CD4-positive, alpha-beta T cell treated with Interferon gamma for 1 hour (primary cell): ENCODE data around the gene NIN.
"Not testable (repeated sequence)": the region's sequence is repeated elsewhere in the genome, so short reads cannot be mapped to it uniquely, and the experiment has no call there.

ENCODE experiments used
- DNase-seq: peaks from one replicate; pipeline ENCODE4 v3.0.0-alpha.2; 2020

Gene NIN

GRCh38 chr14:50837271-50837670 lies 6.3 kb upstream of the NIN start:
- no peak for DNase-seq

GRCh38 chr14:50836515-50836914 lies 5.6 kb upstream of the NIN start:
- DNase-seq: no peak

- DNase-seq: peak; percentile 26
Measured at GRCh38 chr14:50835280-50835679, 4.3 kb upstream of the NIN start.

DNA sequence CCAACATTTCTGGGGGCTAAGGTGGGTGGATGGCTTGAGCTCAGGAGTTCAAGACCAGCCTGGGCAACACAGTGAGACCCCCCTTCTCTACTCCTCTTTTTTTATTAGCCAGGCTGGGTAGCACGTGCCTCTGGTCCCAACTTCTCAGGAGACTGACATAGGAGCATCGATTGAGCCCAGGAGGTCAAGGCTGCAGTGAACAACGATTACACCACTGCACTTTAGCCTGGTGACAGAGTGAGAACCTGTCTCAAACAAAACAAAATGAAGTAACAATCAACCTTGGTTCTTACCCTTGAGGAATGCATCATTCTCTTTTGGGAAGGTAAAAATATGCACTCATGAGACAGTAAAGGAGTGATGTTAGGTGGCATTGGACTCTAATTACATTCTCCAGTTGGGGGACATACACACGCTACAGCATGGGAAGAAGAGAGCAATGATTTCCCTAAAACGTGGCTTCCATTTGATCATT lies 3.9 kb upstream of the NIN start:
- no peak for DNase-seq

GRCh38 chr14:50832935-50833630 lies 2.1 kb upstream of the NIN start:
- DNase-seq: no peak

GRCh38 chr14:50831726-50832168 lies 785 bp upstream of the NIN start:
- DNase-seq: no peak

DNA sequence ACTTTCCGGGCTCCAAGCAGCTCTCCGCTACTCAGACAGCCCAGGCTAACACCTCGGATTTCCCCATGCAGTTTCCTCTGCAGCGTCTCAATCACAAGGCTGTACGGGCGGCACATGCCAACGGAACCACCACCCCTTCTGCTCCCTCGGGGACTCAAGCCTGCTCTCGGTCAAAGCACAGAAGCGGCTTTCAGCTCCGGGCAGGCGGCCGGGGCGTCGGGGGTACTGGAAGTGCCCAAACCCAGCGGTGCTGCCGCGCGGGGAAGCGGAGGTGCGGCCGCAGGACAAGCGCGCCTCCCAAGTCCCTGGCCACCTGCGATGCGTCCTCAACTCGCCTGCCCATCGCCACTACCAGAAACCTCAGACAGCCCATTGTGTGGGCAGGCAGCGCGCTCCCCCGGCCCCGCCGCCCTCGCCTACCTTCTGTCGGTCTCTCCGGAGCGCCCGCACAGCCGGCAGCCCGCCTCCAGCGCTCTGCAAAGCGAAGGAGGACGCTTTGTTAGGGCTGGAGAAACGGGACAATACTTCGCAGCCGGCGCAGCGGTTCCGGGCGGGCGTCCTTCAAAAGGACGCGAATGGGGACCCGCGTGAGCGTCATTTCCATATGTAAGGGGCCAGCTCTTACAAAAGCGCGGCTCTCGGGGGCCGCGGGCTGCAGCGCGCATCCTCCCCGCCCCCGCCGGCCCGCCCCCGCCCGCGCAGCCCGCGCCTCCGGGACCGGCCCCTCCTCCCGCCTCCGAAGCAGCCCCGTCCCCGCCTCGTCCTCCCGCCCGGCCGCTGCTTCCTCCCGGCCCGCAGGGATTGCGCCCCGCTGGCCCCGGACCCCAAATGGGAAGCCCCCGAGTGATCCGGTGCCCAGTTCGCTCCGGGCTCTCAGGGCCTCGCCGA lies 674 bp downstream of the NIN start:
- peak; percentile 67 for DNase-seq

DNA sequence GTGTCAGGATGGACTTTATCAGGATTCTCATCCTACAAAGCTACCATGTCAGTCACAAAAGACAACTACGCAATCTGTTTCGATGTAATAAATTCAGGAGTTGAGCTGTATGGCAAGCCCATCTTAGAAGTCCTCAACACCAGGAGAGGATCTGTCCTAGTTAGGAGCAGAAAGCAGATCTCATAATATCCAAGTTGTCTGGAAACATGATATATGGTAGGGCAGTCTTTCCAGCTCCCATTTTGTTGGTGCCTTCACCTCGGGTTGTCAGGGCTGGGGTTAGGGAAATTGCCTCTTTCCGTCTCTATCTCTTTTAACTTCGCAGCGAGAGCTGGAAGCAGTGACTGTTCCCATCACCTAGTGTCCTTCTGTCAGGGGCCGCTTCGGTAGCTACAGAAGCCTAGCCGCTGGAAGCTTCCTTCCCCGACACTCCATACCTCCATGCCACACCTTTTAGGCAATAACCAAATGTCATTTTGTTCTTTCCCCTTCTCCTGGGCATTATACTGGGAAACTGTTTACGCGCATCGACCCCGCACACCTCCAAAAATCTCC lies 1.4 kb downstream of the NIN start:
- DNase-seq: no peak

DNA sequence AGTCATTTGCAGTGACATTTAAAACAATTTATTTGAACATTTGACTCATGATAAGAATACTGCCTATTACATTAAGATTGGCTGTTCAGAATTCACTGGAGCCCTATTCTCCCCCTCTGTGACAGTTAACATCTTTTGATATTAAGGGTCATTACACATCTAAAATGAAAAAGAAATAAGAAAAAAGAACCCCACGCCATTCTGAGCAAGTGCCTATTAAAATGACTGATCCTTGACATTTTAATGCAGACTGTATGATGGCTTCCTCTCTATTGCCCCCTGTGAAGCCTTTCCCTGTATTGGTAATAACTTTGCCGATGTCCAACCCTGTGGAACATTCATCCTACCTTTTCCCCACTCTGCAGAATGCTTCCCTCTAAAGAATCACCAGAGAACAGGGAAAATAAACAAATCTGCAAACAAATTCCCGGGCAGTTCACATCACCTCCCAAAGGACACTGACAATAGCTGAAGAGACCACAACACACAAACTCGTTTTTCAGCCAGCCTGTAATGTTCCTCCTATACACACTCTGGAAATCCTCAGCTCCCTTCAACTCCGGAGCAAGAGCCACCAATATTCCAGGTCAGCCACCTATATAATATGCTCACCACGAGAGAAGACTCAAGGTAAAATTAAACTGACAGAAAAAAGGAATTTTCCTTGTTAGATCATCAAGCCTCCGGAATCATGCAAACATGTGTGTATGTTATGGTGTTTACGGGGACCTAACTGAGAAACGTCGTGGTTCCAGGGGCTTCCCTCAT lies 2.1 kb downstream of the NIN start:
- no peak for DNase-seq

DNA sequence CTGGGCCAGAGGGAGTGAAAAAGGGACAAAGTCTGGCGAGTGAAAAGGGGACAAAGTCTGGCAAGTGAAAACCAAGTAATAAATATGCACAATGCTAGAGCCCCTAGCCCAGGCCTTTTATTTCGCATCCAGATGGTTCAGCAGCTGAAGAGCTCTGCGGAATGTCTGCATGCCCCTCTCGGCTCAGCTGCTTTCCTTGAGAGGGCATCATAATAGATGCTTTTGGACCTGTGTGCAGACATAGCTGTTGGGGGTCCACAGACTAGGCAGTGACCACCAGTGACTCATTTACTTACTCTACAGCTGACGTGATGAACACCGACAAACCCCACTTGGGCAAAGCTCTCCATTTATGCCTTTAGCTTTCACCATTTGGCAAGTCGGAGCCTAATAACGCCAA lies 4.3 kb downstream of the NIN start:
- DNase-seq: no peak

GRCh38 chr14:50825307-50825706 lies 5.7 kb downstream of the NIN start:
- no peak for DNase-seq

DNA sequence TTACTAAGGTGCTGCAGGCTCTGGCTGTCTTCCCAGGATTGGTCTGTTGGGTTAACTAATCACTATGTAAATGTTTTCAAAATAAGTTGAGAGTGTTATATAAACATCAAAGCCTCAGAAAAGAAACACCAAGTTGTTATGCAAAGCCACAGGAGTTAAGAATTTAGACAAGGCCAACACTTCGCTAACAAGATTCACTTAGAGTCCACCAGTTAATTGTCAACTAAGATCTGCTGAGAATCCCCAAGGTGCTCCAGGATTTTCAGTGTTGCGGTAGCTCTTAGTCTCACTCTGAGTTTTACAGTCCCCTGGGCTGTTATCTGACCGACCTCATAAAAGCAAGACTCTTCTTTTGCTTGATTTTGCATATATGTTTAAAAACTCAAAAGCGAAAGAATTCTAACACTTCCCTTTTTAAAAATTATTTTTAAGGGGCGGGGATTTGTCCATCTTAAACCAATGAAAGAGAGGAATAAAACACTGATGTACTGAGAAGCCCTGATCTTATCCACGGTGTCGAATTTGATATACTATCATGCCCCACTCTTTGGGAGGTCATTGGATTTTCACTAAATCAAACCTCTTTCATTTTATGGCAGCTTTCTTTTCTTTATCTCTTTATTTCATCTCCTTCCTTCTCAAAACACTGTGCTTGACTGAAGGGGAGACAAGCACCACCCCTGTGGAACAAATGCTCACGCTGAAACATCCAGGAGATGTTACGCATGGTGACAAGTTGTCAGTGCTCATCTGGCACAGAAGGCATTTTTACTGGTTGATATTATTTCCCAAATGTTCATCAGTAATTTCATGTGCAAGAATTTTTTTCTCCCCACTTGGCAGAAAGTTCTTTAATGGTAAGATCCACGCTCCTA lies 7.0 kb downstream of the NIN start:
- no peak for DNase-seq

DNA sequence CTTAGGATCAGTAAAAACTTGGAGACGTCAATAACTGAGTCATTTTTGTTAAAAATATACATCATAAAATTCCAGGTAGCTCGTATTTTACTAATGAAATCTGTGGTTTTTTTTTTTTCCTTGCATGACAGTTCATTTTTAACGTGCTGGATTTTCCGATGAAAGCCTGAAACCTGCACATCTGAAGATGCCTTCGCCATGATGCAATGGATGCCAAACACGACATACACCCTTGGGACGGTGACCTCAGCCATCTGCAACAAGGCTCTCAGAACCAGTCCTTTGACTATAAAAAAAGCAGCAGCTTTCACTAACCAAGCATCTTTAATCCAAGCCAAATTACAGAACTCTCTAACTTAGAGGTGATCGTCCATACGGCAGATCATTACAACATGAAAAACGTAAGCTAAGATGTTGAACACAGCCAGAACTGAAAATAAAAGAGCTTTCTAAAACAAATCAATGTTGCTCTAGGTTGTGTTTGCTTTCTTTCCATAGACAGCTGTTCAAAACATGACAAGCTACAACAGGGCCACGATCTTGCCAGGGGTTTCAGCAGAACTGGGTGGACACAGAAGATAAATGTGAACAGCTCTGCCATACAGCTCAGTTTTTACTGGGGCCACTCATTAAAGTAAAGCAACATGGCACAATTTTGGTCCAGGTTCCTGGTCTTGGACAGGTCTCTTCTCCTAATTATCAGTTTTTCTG lies 7.8 kb downstream of the NIN start:
- DNase-seq: no peak

- no peak for DNase-seq
Measured at GRCh38 chr14:50822501-50823042, 8.4 kb downstream of the NIN start.

DNA sequence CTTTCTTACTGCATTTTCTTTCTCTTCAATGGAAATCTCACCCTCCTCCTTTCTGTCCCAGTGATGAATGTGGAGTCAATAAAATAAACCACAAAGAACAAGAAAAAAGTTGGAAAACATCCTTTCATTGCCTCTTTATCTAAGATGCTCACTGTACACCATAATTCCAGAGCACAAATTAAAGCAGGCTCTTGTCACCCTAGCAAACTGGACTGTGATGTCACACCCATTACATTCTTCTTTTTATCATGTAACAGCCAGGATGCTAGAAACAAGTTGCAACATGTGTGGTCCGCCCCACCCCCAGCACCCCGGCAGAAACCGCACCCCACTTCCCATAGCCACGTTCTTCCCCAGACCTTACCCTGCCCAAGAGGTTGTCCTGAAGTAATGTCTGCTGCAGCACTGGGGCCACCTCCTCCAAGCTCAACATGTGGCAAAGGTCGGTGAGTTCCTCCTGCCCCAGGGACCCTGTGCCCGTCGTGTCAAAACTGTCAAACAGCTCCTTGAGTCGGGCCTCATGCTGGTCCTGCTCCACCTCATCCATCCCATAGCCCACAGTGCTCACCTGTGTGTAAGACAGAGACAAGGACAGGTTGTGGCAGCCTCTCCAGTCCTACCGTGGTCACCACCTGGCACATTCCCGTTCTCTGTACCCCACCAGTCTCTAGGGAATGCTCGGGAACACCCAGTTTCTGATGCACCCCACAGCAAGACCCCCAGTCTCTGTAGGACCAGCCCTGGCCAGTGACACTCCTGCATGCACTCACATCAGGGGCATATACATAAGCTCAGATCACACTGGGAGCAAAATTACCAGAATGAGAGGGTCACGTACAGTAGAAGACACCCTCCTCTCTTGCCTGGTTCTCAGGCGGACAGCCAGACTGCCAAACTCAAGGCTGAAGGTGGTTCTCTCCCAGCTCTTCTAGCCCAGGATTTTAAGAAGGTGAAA lies 9.2 kb downstream of the NIN start:
- peak; percentile 68 for DNase-seq

DNA sequence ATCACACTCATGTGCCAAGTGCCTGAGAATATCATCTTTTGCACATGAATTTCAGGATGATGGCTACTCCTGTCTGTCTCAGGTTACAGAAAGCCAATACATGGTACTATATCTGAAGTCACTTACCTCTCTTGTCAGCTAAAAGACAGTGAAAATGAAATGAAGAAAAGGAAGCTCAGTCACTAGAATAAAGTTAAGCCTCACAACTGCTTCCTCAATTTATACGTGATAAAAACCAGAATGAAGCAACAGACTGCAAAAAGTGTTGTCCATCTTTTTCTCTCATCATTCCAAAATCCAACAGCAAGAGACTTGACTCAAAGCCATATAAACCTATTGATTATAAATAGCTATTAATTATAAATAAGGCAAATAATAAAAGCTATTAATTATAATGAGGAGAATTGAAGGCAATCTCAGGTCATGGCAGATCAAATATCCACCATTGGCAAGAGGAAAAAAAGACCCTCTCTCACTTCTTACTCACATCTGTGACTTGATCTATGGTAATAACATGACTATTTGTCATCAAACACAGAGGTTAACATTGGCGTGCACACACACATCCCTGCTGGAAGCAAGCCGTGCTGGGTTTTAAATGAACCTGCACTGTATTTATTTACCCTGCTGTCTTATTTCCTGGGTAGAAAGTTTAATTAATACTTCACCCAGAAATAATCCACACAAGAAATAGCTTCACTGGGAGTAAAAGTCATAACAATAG lies 10.0 kb downstream of the NIN start:
- DNase-seq: no peak

- DNase-seq: not testable (repeated sequence)
Measured at GRCh38 chr14:50819303-50819702, 11.7 kb downstream of the NIN start.

GRCh38 chr14:50816395-50817047 lies 14.4 kb downstream of the NIN start:
- no peak for DNase-seq

GRCh38 chr14:50815526-50815925 lies 15.4 kb downstream of the NIN start:
- DNase-seq: not testable (repeated sequence)
